TTC549 (cell line): Measurements from ENCODE around the gene SCLY.
"Not testable (repeated sequence)": the region's sequence is repeated elsewhere in the genome, so short reads cannot be mapped to it uniquely, and the experiment has no call there.

Experiments used
- FAIRE-seq: peaks from 2 replicates; lab custom pipeline; 2012; peaks lifted over from hg19 to GRCh38; lab: Jason Lieb, UNC

The SCLY gene, protein sequence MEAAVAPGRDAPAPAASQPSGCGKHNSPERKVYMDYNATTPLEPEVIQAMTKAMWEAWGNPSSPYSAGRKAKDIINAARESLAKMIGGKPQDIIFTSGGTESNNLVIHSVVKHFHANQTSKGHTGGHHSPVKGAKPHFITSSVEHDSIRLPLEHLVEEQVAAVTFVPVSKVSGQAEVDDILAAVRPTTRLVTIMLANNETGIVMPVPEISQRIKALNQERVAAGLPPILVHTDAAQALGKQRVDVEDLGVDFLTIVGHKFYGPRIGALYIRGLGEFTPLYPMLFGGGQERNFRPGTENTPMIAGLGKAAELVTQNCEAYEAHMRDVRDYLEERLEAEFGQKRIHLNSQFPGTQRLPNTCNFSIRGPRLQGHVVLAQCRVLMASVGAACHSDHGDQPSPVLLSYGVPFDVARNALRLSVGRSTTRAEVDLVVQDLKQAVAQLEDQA

DNA sequence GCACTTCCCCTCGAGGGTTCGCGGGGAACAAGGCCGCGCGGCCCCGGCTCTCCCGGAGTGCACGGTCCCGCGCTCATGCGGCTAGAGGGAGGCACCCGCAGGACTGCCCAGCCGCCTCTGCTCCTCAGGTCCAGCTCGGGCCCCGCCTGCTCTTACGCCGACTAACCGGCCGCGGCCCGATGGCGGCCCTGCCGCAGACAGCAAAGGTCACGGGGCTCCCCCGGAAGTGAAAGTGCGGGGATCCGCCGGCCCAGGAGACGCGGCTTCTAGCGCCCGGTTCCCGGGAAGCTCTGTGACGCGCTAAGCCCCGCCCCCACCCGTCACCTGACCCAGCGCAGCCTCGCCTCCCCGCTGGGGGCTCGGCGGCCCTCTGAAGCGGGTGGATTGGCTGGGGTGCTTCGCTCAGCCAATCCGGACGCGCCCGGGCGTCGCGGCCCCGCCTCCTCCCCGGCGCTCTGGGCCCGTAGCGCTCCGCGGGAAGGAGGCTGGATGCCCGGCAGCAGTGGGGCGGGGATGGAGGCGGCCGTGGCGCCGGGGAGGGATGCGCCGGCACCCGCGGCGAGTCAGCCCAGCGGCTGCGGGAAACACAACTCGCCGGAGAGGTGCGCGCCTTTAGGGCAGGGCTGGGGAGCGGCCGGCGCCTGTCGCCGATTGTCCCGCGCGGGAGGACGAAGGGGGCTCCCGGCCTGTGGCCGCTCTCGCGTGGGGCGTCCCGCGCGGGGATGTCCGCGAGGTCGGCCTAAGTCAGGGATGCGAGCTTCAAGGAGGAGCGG is at the start of gene SCLY:
SCLY (plus strand) TSS at position 460 of the 773 bp plus-strand sequence; CDS start at position 514, 54 bp downstream.
- FAIRE-seq = peak; percentile 47

DNA sequence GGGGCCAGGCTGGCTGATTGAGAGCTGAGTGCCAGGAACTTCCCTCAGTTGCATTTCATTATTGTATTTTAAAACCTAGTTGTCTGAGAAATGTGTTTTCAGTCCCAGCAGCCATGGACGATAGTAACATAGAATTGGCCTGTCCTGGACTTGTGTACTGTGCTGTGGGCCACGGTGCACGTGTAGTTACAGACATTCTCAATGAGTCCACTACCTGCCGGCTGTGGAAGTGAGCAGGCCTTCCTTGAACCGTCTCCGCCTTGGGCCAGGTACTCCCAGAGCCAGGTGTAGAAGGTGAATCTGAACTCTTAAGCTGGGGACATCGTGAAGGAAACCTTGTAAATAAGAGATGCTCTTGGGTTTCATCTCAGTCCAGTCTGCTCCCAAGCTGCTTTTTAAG is 47.0 kb upstream of the SCLY start:
- no peak for FAIRE-seq

GRCh38 chr2:238015705-238016104 is 45.1 kb upstream of the SCLY start:
- FAIRE-seq = no peak

- no peak for FAIRE-seq
Measured at GRCh38 chr2:238016526-238016925, 44.3 kb upstream of the SCLY start.

DNA sequence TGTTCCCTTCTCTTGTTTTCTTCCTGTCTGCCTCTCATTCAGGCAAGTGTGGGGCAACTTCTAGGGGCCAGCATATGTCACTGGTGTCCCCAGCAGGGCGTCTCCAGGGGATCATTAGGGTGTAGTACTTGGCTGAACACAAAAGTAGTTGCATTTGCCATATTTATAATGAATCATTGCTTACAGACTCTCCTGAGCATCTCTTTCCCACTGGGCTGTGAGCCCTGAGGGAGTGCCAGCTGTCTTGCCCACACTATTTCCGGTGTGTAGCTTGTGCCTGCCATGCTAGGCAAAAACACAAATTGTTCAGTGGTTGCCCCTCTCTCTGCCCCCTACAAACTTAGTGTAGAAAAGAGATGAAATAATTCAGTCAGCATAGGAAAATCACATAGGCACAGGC is 40.8 kb upstream of the SCLY start:
- FAIRE-seq = no peak

DNA sequence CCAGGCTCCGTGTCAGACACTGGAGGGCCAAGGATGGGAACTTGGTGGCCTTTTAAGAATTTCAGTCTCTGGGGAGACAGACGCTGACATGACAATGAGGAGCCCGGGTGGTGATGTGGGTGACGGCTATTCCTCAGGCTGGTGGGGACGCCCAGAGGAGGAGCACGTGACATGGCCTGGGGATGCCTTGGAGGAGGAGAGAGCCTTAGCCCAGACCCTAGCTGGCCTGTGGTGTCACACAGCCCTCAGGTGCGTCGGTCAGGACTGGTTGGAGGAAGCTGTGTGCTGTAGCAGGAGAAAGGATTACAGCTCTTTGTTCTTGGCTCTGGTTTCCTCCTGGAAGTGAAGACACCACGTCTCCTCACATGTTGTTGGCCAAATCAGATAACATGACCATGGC is 40.0 kb upstream of the SCLY start:
- FAIRE-seq = no peak

DNA sequence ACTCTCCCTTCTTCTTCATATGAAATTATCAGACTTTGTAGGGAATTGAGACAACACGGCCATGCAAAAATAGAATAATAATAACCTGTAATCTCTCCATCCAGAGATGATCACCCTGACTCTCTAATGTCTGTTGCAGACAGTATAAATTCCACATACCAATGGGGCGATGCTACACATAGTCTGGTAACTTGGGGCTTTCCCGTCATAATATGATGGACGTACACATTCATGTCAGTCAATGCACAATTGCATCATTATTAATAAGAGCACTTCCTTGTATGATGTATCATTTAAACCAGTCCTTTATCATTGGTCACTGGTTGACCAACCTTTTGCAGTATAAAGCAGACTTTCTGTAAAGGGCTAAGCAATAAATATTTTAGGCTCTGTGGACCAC is 39.5 kb upstream of the SCLY start:
- no peak for FAIRE-seq

GRCh38 chr2:238022594-238023157 is 38.1 kb upstream of the SCLY start:
- no peak for FAIRE-seq

- no peak for FAIRE-seq
Measured at GRCh38 chr2:238023608-238024007, 37.2 kb upstream of the SCLY start.

GRCh38 chr2:238024986-238025385 is 35.8 kb upstream of the SCLY start:
- no peak for FAIRE-seq

DNA sequence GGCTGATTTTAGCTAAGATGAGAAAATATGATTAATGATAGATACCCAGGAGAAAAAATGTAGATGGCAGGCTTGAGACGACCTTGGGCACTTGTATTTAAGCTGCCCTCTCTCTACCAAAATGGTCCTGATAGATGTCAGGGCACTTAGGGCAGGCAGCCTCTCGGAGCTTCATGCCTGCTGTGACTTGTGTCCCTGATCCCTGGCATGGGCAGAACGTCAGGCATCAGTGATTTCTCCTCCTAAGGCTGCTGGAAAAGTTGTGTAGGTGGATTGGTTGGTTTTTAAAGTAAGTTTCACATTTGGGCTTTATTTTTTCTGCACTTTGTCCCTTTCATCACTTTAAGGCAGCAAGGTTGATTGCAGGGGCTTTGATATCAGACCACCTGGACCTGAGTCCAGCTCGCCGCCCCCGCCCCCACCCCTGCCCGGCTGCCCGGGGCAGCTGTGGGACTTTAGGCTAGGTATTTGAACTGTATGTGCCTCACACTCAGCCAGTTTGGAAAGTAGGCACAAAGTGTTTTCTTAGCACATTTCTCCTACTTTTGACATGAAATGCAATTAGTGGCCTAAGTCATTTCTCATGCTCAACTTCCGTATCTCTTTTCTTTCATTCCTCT is 35.0 kb upstream of the SCLY start:
- FAIRE-seq = no peak

- FAIRE-seq = no peak
Measured at GRCh38 chr2:238027058-238027457, 33.7 kb upstream of the SCLY start.

GRCh38 chr2:238027591-238028415 is 33.0 kb upstream of the SCLY start:
- FAIRE-seq = no peak

- no peak for FAIRE-seq
Measured at GRCh38 chr2:238029853-238030252, 30.9 kb upstream of the SCLY start.

DNA sequence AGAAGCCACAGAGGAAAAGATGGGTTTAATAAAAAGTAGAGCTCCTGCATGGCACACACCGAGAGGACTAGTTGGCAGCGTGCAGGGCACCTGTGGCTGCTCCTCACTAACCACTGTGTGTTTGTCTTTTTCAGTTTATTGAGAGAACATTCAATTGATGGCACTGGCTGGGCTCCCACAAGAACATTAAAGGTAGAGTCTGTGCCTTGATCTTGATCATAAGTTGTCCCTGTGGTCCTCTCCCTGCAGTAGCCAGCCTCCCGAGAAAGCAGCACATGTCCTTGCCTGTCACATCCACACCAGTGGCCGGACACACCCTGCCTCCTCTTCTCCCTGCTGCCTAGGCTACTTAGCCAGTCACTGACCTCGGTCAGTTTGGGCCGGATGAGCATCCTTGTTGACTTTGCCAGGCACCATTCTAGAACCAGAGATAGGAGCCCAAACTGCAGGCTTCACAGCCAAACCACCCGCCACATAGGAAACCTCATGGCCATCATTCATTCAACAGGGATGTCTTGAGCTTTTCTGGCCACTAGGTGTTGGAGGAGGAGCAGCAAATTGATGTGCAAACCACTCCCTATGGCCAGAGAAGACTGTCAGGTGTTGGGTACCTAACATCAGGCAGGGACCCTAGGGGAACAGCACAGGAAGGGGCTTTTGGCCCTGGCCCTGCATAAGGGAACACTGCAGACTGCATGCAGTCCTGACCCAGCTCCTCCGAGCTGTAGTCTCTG is 30.2 kb upstream of the SCLY start:
- no peak for FAIRE-seq

DNA sequence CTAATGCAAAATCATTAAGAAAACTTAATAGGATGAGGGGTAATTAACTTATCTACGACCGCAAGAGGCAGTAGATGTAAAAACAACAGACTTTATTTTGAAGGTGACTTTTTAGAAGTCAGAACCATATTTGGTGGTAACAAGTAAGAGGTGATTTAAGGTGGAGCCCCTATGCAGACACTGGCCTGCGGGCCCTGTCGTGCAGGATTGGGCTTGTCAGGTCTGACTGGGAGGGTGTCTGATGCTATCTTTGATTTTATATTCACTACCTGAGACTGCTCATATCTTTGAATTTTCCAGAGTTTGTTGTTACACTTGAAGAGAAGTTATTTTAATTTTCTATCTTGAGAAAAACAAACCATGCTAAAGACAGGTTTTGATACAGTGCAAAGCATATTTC is 29.1 kb upstream of the SCLY start:
- FAIRE-seq = no peak

- no peak for FAIRE-seq
Measured at GRCh38 chr2:238032755-238033337, 28.0 kb upstream of the SCLY start.

DNA sequence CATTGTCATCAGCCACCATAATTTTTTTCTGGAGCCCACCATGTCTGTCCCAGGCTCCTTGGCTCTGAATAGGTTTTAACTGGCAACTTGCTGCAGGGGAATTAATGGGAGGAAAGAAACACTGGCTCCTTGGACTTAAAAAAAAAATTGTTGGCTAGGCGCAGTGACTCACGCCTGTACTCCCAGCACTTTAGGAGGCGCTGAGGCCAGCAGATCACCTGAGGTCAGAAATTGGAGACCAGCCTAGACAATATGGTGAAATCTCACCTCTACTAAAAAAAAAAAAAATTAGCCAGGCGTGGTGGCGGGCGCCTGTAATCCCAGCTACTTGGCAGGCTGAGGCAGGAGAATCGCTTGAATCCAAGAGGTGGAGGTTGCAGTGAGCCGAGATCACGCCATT is 26.8 kb upstream of the SCLY start:
- FAIRE-seq = not testable (repeated sequence)

DNA sequence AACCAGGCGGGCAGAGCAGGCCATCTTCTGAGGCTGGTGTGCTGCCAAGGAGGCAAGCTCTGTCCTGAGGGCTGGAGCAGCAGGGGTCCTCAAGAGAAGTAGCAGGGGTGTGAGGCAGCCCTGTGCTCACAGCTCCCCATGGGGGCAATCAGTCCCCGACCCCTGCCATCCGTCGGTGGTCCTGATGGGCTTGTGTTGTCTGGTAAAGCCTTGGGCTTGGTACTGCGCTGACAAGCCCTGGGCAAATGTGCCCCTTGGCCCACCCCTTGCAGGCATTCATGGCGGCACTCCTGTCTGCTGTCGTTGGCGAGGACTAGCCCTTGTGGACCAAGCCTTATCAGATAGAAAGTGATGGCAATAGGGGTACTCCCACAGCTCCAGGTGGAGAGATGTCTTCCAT is 22.6 kb upstream of the SCLY start:
- FAIRE-seq = no peak

- no peak for FAIRE-seq
Measured at GRCh38 chr2:238039151-238039550, 21.6 kb upstream of the SCLY start.

DNA sequence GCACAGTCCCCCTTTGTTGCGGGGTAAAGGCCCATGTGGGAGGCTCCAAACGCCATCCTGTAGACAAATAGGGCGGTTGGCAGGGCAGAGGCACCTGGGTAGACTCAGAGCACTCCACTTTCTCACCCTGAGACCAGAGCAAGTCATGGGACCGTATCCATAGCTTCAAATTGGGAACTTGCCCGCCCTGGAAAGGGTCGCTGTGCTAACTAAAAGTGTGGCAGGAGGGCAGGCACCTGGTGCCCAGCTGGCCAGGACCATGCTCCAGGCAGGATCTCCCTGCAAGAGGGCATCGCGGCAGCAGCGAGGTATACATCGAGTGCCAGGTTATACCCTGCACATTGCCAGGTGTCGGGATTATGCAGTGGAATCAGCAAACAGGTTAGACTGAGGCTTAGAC is 20.8 kb upstream of the SCLY start:
- no peak for FAIRE-seq
